ENCODE results near the gene GUCY2C.

Gene GUCY2C

GRCh38 chr12:14630793-14631192, 65.6 kb downstream of the GUCY2C start:
- no peak for DNase-seq
- intact Hi-C loops (cut with DNase I), result loop anchor here (5.0 to 10.0 kb wide), 2 partner anchors 37 to 364 kb away; no protein-coding TSS in a partner anchor

GRCh38 chr12:14629832-14630710, 66.3 kb downstream of the GUCY2C start:
- intact Hi-C loops (cut with DNase I), result loop anchor here (5.0 to 10.0 kb wide), 3 partner anchors 37 to 365 kb away; no protein-coding TSS in a partner anchor

GRCh38 chr12:14628771-14629170, 67.6 kb downstream of the GUCY2C start:
- DNase-seq, result no peak
- intact Hi-C loops (cut with DNase I), result loop anchor here (5.0 kb wide), 1 partner anchor 89 kb away; no protein-coding TSS in a partner anchor

More at GRCh38 chr12:14629832-14630710, 66.3 kb downstream of the GUCY2C start:
- peak in 8 of 10 donors; percentile 55 to 91 (median 68) for DNase-seq

- DNase-seq, result no peak
- intact Hi-C loops (cut with DNase I), result no loop called here
Measured at GRCh38 chr12:14621826-14622225, 74.6 kb downstream of the GUCY2C start.

GRCh38 chr12:14619741-14620501, 76.5 kb downstream of the GUCY2C start:
- intact Hi-C loops (cut with DNase I), result loop anchor here (2.0 kb wide), 1 partner anchor 381 kb away; no protein-coding TSS in a partner anchor
- DNase-seq, result no peak

- intact Hi-C loops (cut with DNase I), result loop anchor here (2.0 kb wide), 1 partner anchor 380 kb away; no protein-coding TSS in a partner anchor
- no peak for DNase-seq
Measured at GRCh38 chr12:14618983-14619382, 77.4 kb downstream of the GUCY2C start.

- intact Hi-C loops (cut with DNase I), result no loop called here
- DNase-seq, result no peak
Measured at GRCh38 chr12:14614704-14615121, 81.7 kb downstream of the GUCY2C start.

GRCh38 chr12:14613718-14614117, 82.7 kb downstream of the GUCY2C start:
- no peak for DNase-seq
- intact Hi-C loops (cut with DNase I), result no loop called here

GRCh38 chr12:14612898-14613445, 83.4 kb downstream of the GUCY2C start:
- DNase-seq, result no peak

GRCh38 chr12:14612250-14612649, 84.1 kb downstream of the GUCY2C start:
- DNase-seq, result no peak
- intact Hi-C loops (cut with DNase I), result no loop called here

More at GRCh38 chr12:14612898-14613445, 83.4 kb downstream of the GUCY2C start:
- intact Hi-C loops (cut with DNase I), result no loop called here

GRCh38 chr12:14611640-14612203, 84.7 kb downstream of the GUCY2C start:
- DNase-seq, result no peak
- intact Hi-C loops (cut with DNase I), result no loop called here

- no peak for DNase-seq
- intact Hi-C loops (cut with DNase I), result no loop called here
Measured at GRCh38 chr12:14607568-14607967, 88.8 kb downstream of the GUCY2C start.

GRCh38 chr12:14605401-14605989, 90.9 kb downstream of the GUCY2C start:
- intact Hi-C loops (cut with DNase I), result no loop called here

GRCh38 chr12:14601692-14602478, 94.5 kb downstream of the GUCY2C start:
- no peak for DNase-seq
- intact Hi-C loops (cut with DNase I), result no loop called here

More at GRCh38 chr12:14605401-14605989, 90.9 kb downstream of the GUCY2C start:
- no peak for DNase-seq

GRCh38 chr12:14597480-14597879, 98.9 kb downstream of the GUCY2C start:
- DNase-seq, result no peak
- intact Hi-C loops (cut with DNase I), result no loop called here

- intact Hi-C loops (cut with DNase I), result no loop called here
- no peak for DNase-seq
Measured at GRCh38 chr12:14591719-14592118, 104.7 kb downstream of the GUCY2C start.

- no peak for DNase-seq
- intact Hi-C loops (cut with DNase I), result no loop called here
Measured at GRCh38 chr12:14589169-14590004, 107.0 kb downstream of the GUCY2C start.

- no peak for DNase-seq
- intact Hi-C loops (cut with DNase I), result no loop called here
Measured at GRCh38 chr12:14588571-14588970, 107.8 kb downstream of the GUCY2C start.
